ENCODE data around the gene AQP1.

AQP1 gene

DNA sequence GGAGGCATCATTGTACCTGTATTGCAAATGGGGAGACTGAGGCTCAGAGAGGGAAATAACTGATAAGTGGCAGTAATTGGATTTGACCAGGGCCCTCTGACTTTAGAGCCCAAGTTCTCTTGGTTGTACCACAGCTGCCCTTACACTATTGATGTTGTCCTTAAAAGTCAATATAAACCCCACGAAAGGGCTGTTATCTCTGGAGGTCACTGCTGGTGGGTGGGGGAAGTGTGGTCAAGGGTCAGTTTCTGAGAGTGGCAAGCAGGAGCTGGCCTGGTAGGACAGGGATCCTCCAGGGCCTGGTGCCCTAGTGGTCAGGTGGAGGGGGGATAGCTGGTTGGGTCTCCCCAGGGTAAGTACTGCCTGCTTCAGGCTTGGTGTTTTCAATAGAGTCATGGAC lies 44.2 kb upstream of the AQP1 start:
- TF ChIP-seq, protein P1, sequence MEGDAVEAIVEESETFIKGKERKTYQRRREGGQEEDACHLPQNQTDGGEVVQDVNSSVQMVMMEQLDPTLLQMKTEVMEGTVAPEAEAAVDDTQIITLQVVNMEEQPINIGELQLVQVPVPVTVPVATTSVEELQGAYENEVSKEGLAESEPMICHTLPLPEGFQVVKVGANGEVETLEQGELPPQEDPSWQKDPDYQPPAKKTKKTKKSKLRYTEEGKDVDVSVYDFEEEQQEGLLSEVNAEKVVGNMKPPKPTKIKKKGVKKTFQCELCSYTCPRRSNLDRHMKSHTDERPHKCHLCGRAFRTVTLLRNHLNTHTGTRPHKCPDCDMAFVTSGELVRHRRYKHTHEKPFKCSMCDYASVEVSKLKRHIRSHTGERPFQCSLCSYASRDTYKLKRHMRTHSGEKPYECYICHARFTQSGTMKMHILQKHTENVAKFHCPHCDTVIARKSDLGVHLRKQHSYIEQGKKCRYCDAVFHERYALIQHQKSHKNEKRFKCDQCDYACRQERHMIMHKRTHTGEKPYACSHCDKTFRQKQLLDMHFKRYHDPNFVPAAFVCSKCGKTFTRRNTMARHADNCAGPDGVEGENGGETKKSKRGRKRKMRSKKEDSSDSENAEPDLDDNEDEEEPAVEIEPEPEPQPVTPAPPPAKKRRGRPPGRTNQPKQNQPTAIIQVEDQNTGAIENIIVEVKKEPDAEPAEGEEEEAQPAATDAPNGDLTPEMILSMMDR (IDR thresholded peaks at IDR 0.05; ENCODE audit: low read depth, low read length), result no peak
- H3K4me3 ChIP-seq (replicated peaks in 1 of 2; ENCODE audit: low read depth in 2 of 2, low read length in 2 of 2), result no peak overlapping the region
- DNase-seq (ENCODE audit: low read depth in 2 of 2), result no peak

DNA sequence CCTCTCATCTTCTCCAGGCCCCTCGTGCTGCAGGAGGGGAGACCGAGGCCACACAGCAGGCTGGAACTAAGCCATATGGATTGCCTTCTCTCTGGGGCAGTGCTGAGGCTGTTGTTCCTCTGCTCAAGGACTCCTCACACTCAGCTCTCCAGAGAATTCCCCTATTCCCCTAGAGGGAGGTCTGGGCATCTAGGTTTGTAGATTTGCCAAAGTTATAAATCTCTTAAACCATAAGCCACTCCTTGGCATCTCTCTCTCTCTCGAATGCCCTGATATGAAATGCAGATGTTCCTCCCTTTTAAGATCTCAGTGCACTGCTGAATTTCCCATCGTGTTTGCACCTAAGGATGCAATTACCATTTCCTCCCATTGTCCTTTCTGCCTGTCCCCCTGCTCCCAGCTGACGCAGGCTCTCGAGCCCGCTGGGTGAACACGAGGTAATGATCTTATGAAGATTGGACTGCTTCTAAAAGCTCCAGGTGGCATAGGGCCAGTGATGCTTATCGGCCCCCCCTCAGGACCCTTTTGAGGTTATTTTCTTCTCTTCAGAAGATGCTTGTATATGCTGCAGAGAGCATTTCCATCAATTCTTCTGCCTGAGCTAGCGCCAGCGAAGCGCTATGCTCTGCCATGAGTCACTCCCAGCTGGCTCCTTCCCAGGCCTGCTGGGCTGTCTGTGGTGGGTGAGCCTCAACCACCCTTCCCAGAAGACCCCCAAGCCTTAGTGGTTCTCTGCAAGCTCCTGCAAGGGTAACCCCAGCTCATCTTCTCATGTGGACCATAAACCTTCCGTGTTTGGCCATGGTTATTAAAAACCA lies 41.6 kb upstream of the AQP1 start:
- DNase-seq (ENCODE audit: low read depth in 2 of 2), result no peak
- TF ChIP-seq, protein P1 (IDR thresholded peaks at IDR 0.05; ENCODE audit: low read depth, low read length), result no peak
- H3K4me3 ChIP-seq (replicated peaks in 1 of 2; ENCODE audit: low read depth in 2 of 2, low read length in 2 of 2), result no peak overlapping the region

DNA sequence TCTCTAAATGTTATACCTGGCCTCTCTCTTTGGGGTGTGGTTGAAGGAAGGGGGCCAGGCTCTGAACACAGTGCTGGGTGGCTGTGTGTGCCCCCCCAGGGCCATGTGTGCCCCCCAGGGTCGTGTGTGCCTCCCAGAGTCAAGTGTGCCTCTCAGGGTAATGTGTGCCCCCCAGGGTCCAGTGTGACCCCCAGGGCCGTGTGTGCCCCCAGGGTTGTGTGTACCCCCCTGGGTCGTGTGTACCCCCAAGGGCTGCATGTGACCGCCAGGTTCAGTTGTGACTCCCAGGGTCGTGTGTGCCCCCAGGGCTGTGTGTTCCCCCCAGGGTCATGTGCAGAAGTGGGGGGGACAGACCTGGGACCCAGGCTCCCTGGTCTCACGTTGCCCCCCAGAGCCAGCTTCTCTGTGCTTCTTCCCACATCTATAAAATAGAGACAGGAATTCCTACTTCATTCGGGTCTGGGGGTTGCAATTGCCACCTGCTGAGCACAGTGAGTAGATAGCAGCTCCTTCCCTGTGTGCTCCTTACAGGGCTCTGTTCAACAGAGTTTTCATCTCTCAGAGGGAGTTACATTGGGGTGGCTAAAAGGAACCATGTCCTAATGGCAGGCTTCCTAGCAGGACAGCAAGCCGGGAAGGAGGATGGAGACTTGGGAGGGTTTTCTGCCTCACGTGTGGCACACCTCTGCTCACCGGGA lies 40.7 kb upstream of the AQP1 start:
- DNase-seq (ENCODE audit: low read depth in 2 of 2), result no peak
- no peak overlapping the region for H3K4me3 ChIP-seq (replicated peaks in 1 of 2; ENCODE audit: low read depth in 2 of 2, low read length in 2 of 2)
- TF ChIP-seq, protein P1 (IDR thresholded peaks at IDR 0.05; ENCODE audit: low read depth, low read length), result no peak

DNA sequence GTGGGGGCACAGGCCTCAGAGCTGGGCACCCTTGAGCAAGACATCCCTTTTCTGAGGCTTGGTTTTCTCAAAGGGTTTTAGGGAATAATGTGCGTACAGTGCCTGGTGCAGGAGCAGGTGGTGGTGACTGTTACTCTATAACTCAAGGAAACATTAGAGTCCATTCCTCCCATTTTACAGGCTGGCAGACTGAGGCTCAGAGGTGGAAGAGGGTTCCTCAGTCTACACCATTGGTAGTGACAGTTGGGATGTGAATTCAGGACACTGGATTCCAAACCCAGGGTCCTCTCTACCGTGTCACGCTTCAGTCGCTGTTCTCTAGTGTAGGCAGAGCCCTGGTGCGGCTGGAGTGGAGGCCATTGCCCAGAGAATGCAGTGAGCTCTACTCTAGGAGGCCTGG lies 40.0 kb upstream of the AQP1 start:
- TF ChIP-seq, protein P1 (IDR thresholded peaks at IDR 0.05; ENCODE audit: low read depth, low read length), result no peak
- DNase-seq (ENCODE audit: low read depth in 2 of 2), result no peak
- no peak overlapping the region for H3K4me3 ChIP-seq (replicated peaks in 1 of 2; ENCODE audit: low read depth in 2 of 2, low read length in 2 of 2)

DNA sequence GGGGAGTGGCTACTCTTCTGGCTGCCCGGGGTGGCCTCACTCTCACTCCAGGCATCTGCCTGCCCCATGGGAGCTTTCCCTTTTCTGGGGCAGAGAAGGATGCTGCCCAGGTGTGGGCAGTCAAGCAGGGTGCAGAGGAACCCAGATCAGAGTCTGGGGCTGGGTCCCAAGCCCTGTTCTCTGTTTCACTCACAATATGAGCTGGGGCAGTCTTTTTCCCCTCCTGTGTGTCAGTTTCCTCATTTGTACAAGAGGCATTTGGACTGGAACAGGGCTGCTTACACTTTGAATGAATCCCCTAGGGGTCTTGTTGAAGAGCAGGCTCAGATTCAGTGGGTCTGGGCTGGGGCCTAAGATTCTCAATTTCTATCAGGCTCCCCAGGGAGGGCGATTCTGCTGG lies 38.4 kb upstream of the AQP1 start:
- no peak for DNase-seq (ENCODE audit: low read depth in 2 of 2)
- no peak overlapping the region for H3K4me3 ChIP-seq (replicated peaks in 1 of 2; ENCODE audit: low read depth in 2 of 2, low read length in 2 of 2)
- TF ChIP-seq, protein P1 (IDR thresholded peaks at IDR 0.05; ENCODE audit: low read depth, low read length), result no peak

DNA sequence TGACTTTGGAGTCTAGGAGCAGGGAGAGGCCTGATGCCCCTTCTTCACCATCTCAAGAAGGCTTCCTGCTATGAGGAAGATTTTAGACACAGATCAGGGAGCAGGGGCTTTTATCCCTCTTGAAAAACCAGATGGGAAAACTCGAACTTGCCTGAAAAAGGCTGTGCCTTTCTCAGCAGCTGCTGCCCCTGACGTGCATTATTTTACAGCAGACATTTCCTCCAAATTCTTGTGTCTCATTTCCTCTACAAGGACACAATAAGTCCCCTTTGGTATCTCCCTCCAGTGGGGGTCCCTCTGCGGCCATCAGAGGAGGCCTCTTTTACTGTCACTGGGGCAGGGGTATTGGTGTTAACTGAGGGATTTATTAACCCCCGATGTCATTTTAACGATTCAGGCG lies 38.0 kb upstream of the AQP1 start:
- TF ChIP-seq, protein P1 (IDR thresholded peaks at IDR 0.05; ENCODE audit: low read depth, low read length), result no peak
- no peak for DNase-seq (ENCODE audit: low read depth in 2 of 2)
- H3K4me3 ChIP-seq (replicated peaks in 1 of 2; ENCODE audit: low read depth in 2 of 2, low read length in 2 of 2), result no peak overlapping the region

All from cardiac fibroblast (primary cell).